ENCODE data around the gene NOL6. TPM values are rescaled to one million over a fixed set of nuclear protein-coding genes. Genes with fewer than 3 reads are reported as not detected.

Gene NOL6
- total and polyA plus RNA-seq, 2 of the 13 experiments (the other 11 are each of a cell fraction or from before 2014, with no cell fraction given) = 17.0 to 30.2 TPM

- Histone ChIP-seq H3K27ac (ENCODE audit: extremely low read length, insufficient read depth, low read length) (no peak overlapping the region), H3K79me2 (ENCODE audit: insufficient read depth, low read length) (no peaks in the 10 kb centered on the region), H4K20me1 (ENCODE audit: insufficient read depth, low read length) (no peaks in the 10 kb centered on the region), H3K4me3 (replicated peaks in 1 of 3; ENCODE audit: insufficient read depth in 1 of 3, low read depth in 2 of 3, low read length in 3 of 3) (peak overlapping the region in 1 of 3 experiments; percentile 40; a peak in 3 of 6 replicates), H3K4me2 (ENCODE audit: low read depth, low read length) (peak overlapping the region; percentile 5; the same call in 1 of the 2 replicates), H3K9me3 (ENCODE audit: low read length) (no peaks in the 10 kb centered on the region), H3K36me3 (replicated peaks in 1 of 2; ENCODE audit: control insufficient read depth in 1 of 2, insufficient read depth in 2 of 2, low read length in 2 of 2) (no peaks in the 10 kb centered on the region), H3K27me3 (ENCODE audit: control insufficient read depth in 1 of 2, insufficient read depth in 2 of 2, low read length in 2 of 2) (peaks cover 8 to 48% of the 10 kb centered on the region in 2 experiments), H3K9ac (ENCODE audit: insufficient read depth, low read depth, low read length) (no peak overlapping the region), H3K4me1 (ENCODE audit: insufficient read depth, low read length) (peaks cover 66% of the 10 kb centered on the region), H2AFZ (ENCODE audit: low read length) (no peak overlapping the region)
- ChIA-PET POLR2A (no interaction called here), CTCF (ENCODE audit: low intra/inter-chr PET ratio, low total read pairs) (no interaction called here)
- WGBS (ENCODE audit: low lambda C conversion rate) = 20% methylated on average over 11 of the region's 11 CpGs
- DNase-seq (ENCODE audit: low spot score) (no peak), ATAC-seq (no peak), FAIRE-seq (no peak)
- intact Hi-C loops (cut with micrococcal nuclease; ENCODE audit: unreplicated experiment) = loop anchor here (2.0 kb wide), 1 partner anchor 43 kb away; the partner anchor contains the start of gene AQP7
- in situ Hi-C loops (cut with HindIII; ENCODE audit: extremely low pct_ligation_motif_present, low pct_unique_long_range_greater_than_20kb) = loop anchor here (5.0 kb wide), 1 partner anchor 38 kb away; no protein-coding TSS in a partner anchor
- TF ChIP-seq ZNF256 (CRISPR knock-in tag; conservative IDR thresholded peaks at IDR 0.05) (no peak), PITX1 (CRISPR knock-in tag; IDR thresholded peaks at IDR 0.05) (no peak), ZNF281 (CRISPR knock-in tag; IDR thresholded peaks at IDR 0.05; ENCODE audit: borderline replicate concordance) (no peak), RXRB (CRISPR knock-in tag; IDR thresholded peaks at IDR 0.05; ENCODE audit: borderline replicate concordance) (no peak), SAP130 (CRISPR knock-in tag; IDR thresholded peaks at IDR 0.05; ENCODE audit: low read depth) (no peak), ZNF75D (CRISPR knock-in tag; IDR thresholded peaks at IDR 0.05; ENCODE audit: borderline replicate concordance) (no peak), YEATS4 (CRISPR knock-in tag; IDR thresholded peaks at IDR 0.05; ENCODE audit: borderline replicate concordance) (no peak), KAT2B (IDR thresholded peaks at IDR 0.05; ENCODE audit: borderline replicate concordance, low read depth, low read length) (no peak), ZNF275 (CRISPR knock-in tag; IDR thresholded peaks at IDR 0.05; ENCODE audit: borderline replicate concordance) (no peak), NR3C1 (CRISPR knock-in tag; IDR thresholded peaks at IDR 0.05) (no peak), FOXA1 (IDR thresholded peaks at IDR 0.05) (no peak), FOXA1 (CRISPR knock-in tag; IDR thresholded peaks at IDR 0.05) (no peak), MYC (CRISPR knock-in tag; IDR thresholded peaks at IDR 0.05; ENCODE audit: borderline replicate concordance) (no peak), NONO (IDR thresholded peaks at IDR 0.05) (no peak), NONO (CRISPR knock-in tag; conservative IDR thresholded peaks at IDR 0.05) (no peak), NFYC (CRISPR knock-in tag; IDR thresholded peaks at IDR 0.05) (no peak), GTF2F1 (IDR thresholded peaks at IDR 0.05; ENCODE audit: low read length) (no peak), ZBTB38 (CRISPR knock-in tag; IDR thresholded peaks at IDR 0.05) (no peak)
- BruUV-seq (replicated peaks) = no TSS peak
Measured at GRCh38 chr9:33445389-33446239, 28.1 kb downstream of the NOL6 start.

Data from HepG2 (cell line).